GM12864 (cell line): ENCODE measurements around the gene CDH12.
"Not testable (repeated sequence)": the region's sequence is repeated elsewhere in the genome, so short reads cannot be mapped to it uniquely, and the experiment has no call there.

Experiments used
- DNase-seq: peaks from one replicate; pipeline ENCODE4 v3.0.0-alpha.2; 2011; ENCODE audit warnings: low read depth
- H3K4me3 ChIP-seq: 2 replicates; pipeline ENCODE4 v1.5.1; 2011; ENCODE audit warnings: mild to moderate bottlenecking, low read depth, low read length, control low read depth
- TF ChIP-seq, protein P1 (sequence below): IDR thresholded peaks from 2 replicates; pipeline ENCODE4 v1.5.1; 2011; ENCODE audit warnings: low read depth, mild to moderate bottlenecking, moderate library complexity, low read length, control low read depth, inconsistent platforms; ENCODE audit errors: missing control alignments

Gene CDH12

DNA sequence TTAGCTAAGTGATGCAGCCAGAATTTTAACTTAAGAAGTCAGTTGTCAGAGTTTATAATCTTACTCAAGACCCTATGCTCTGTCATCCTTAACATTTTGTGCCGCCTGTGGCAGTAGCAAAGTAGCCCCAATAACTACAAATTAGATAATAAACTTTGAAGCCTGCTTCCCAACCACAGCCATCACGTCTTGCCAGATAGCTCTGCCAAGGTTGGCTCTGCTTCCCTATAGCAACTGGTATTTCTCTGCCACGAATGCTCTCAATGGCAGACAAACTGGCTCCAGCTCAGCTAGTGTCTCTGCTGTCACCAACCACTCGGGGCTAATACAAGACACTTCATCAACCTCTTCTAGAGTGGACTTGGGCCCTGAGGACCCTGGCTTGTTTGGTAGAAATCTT lies 576.1 kb downstream of the CDH12 start:
- H3K4me3 ChIP-seq: no peak overlapping the region
- no peak for DNase-seq
- TF ChIP-seq, protein P1, sequence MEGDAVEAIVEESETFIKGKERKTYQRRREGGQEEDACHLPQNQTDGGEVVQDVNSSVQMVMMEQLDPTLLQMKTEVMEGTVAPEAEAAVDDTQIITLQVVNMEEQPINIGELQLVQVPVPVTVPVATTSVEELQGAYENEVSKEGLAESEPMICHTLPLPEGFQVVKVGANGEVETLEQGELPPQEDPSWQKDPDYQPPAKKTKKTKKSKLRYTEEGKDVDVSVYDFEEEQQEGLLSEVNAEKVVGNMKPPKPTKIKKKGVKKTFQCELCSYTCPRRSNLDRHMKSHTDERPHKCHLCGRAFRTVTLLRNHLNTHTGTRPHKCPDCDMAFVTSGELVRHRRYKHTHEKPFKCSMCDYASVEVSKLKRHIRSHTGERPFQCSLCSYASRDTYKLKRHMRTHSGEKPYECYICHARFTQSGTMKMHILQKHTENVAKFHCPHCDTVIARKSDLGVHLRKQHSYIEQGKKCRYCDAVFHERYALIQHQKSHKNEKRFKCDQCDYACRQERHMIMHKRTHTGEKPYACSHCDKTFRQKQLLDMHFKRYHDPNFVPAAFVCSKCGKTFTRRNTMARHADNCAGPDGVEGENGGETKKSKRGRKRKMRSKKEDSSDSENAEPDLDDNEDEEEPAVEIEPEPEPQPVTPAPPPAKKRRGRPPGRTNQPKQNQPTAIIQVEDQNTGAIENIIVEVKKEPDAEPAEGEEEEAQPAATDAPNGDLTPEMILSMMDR: no peak

DNA sequence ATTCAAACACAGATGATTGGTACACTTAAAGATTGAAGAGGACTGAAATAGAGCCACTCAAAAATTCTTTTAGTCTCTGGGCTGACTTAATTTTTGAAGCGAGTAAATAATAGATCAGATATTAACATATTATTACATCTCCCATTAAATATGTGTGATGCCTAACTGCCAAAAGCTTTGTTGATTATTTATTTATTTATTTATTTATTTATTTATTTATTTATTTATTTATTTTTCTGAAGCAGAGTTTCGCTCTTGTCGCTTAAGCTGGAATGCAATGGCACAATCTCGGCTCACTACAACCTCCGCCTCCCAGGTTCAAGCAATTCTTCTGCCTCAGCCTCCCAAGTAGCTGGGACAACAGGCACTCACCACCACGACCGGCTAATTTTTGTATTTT lies 587.3 kb downstream of the CDH12 start:
- H3K4me3 ChIP-seq, DNase-seq: not testable (repeated sequence)

DNA sequence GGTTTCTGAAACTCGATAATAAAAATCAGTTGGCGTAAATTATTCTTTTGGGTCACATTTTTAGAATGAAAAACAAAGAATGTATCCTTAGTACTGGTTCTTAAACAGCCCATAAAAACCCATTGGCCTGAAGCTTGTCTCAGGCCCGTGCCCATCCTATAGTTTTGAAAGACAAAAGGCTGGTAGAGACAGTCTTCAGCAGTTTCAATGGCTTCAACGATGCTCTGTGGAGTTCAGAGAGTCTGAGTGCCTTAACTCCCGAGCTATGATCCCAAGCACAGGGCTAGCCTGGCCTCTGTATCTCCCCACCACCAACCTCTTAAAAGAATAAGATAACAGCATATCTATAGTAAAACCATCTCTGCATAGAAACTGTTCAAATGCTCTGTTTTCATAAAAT lies 595.0 kb downstream of the CDH12 start:
- no peak for DNase-seq
- TF ChIP-seq, protein P1: no peak
- no peak overlapping the region for H3K4me3 ChIP-seq

DNA sequence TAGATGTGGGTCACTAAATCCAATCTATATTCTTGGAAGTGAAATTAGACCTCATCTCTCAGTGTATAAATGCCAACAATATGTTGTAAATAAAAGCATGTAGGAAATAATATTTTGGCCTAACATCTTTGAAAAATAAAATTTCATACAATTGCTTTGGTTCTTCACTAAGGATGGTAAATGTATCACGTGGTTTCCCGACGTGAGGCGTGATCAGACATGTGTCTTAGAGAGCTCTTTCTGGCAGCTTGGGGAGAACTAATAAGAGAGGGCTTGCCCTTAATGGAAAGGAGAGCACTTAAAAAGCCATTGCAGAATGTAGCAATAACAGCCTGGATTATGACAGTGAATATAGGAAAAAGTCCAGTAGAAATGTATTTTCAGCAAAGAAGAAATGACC lies 602.6 kb downstream of the CDH12 start:
- DNase-seq: no peak
- TF ChIP-seq, protein P1: no peak
- H3K4me3 ChIP-seq: no peak overlapping the region

DNA sequence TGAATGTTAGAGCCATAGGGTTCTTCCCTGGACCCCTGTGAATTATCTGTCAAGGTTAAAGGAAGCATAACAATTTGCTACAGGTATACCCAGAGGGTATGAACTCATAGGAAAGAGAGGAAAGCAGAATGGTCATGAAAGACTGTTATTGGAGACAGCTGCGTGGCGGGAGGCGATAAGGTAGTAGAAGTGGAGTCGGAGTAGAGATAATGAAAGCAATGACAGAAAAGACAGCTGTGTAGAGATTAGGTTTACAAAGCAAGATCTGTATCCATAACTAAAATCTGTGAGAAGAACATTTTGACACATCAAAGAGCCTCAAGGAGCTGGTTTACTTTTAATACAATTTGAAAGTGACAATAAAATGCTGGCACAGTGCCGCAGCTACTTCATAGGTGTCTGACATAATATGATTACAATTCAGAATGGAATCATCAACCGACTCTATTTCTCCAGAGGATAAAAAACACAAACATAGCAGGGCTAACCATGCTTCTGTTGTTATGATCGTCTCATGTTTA lies 603.9 kb downstream of the CDH12 start:
- H3K4me3 ChIP-seq: no peak overlapping the region
- no peak for DNase-seq
- TF ChIP-seq, protein P1: no peak

DNA sequence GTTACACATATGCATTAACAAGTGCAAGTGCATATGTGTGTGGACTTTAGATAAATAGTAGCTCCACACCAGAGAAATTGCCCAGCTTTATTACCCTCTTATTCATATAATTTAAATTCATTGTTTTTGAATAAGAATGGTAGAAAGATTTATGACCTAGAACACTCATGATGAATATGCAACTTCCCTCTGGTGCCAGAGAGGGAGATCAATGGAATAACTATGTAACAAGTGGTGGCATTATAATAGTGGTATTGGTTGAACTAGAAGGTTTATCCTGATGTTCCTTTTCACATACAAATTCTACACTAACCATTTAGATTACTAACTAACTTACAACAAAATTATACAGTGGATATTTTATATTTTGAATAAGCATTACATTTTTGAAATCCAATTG lies 607.4 kb downstream of the CDH12 start:
- TF ChIP-seq, protein P1: no peak
- H3K4me3 ChIP-seq: no peak overlapping the region
- DNase-seq: no peak

DNA sequence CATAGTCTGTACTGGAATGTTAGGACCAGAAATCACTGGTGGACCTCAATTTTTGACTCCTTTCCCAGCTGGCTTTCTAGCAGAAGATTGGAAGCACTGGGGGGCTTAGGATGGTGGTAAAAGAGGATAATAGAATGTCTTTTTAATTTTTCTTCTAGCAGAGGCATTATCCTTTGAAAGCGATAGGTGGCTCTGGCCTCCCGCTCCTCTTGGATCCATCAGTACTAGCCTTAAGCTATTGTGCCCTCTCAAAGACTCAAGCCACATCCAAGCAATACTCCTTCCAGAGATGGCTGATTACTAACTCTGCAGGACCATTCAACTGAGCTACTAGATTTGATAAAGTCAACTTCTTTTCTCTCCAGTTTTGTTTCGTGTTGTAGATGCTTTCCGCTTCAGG lies 610.6 kb downstream of the CDH12 start:
- no peak for DNase-seq
- H3K4me3 ChIP-seq: no peak overlapping the region
- TF ChIP-seq, protein P1: no peak
